Measurements from ENCODE around the gene CCDC187. TPM values are rescaled to one million over a fixed set of nuclear protein-coding genes. Genes with fewer than 3 reads are reported as not detected.
"Not testable (repeated sequence)": the region's sequence is repeated elsewhere in the genome, so short reads cannot be mapped to it uniquely, and the experiment has no call there.

CCDC187 gene
- total RNA-seq, 1 donor from 2014 or later: not detected

GRCh38 chr9:136238342-136238732 is 65.6 kb downstream of the CCDC187 start:
- TF ChIP-seq EZH2 (IDR thresholded peaks at IDR 0.05) (no peak), EZH2phosphoT487 (IDR thresholded peaks at IDR 0.05) (no peak), CTCF (IDR thresholded peaks at IDR 0.05) (no peak)
- Histone ChIP-seq H3K27ac (no peak overlapping the region), H4K20me1 (ENCODE audit: low read depth) (peaks cover 78% of the 10 kb centered on the region), H3F3A (ENCODE audit: low read depth) (no peaks in the 10 kb centered on the region), H3K9me3 (ENCODE audit: low read depth) (no peaks in the 10 kb centered on the region), H3K79me2 (ENCODE audit: low read depth) (peaks cover 57% of the 10 kb centered on the region), H3K4me3 (no peak overlapping the region), H3K9ac (no peak overlapping the region), H3K27me3 (no peaks in the 10 kb centered on the region), H3K4me2 (no peak overlapping the region), H3K36me3 (no peaks in the 10 kb centered on the region), H3K4me1 (no peaks in the 10 kb centered on the region), H2AFZ (replicated peaks) (no peak overlapping the region)
- no peak for DNase-seq (ENCODE audit: low spot score)
- peak overlapping the region; percentile 66 for H3K27ac Mint-ChIP-seq
- no peaks in the 10 kb centered on the region for H3K9me3 Mint-ChIP-seq
- H3K4me1 Mint-ChIP-seq: peaks cover 8% of the 10 kb centered on the region
- peaks cover 3% of the 10 kb centered on the region for H3K27me3 Mint-ChIP-seq (ENCODE audit: insufficient read depth, low read depth)
- H3K36me3 Mint-ChIP-seq: peaks cover 5% of the 10 kb centered on the region
- H3K4me3 Mint-ChIP-seq: no peak overlapping the region

DNA sequence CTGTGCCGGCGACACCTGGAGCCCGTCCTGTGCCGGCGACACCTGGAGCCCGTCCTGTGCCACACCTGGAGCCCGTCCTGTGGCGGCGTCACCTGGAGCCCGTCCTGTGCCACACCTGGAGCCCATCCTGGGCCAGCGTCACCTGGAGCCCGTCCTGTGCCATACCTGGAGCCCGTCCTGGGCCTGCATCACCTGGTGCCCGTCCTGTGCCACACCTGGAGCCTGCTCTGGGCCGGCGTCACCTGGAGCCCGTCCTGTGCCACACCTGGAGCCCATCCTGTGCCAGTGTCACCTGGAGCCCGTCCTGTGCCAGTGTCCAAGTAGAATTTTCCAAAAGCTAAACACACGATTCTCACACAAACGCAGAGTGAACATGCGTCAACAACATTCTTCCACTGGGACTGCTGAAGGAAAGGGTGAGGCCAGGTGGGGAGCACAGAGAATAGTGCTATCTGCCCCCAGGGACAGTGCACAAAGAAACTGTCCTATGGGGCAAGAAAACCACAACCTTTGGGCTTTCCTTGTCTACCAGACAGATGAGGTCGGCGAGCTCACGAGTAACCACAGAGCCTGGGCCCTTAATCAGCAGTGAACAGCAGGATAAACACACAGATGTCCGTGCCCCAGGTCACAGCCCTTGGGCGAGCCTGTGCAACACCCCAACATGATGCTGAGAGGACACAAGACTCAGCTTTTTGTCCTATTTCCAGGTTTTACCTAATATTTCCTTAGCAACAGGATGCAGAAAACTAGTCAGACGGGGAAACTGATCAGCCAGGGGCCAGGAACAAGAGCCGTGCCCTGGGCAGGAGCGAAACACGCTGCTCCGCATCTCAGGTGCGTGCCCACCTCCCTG is 66.2 kb downstream of the CCDC187 start:
- Histone ChIP-seq H3K9me3 (ENCODE audit: low read depth) (no peaks in the 10 kb centered on the region), H3K4me2 (no peak overlapping the region), H3K9ac (no peak overlapping the region), H3K79me2 (ENCODE audit: low read depth) (peaks cover 50% of the 10 kb centered on the region), H3K27ac (no peak overlapping the region), H3K4me1 (no peaks in the 10 kb centered on the region), H3K4me3 (no peak overlapping the region), H3K27me3 (no peaks in the 10 kb centered on the region), H3F3A (ENCODE audit: low read depth) (no peaks in the 10 kb centered on the region), H2AFZ (replicated peaks) (no peak overlapping the region), H3K36me3 (no peaks in the 10 kb centered on the region), H4K20me1 (ENCODE audit: low read depth) (peaks cover 78% of the 10 kb centered on the region)
- Mint-ChIP-seq H3K27me3 (ENCODE audit: insufficient read depth, low read depth) (peaks cover 5% of the 10 kb centered on the region), H3K4me1 (peaks cover 4% of the 10 kb centered on the region), H3K9me3 (no peaks in the 10 kb centered on the region), H3K36me3 (peaks cover 5% of the 10 kb centered on the region), H3K4me3 (no peak overlapping the region), H3K27ac (no peak overlapping the region)
- no peak for DNase-seq (ENCODE audit: low spot score)
- TF ChIP-seq CTCF (IDR thresholded peaks at IDR 0.05) (no peak), EZH2 (IDR thresholded peaks at IDR 0.05) (no peak), EZH2phosphoT487 (IDR thresholded peaks at IDR 0.05) (no peak)

DNA sequence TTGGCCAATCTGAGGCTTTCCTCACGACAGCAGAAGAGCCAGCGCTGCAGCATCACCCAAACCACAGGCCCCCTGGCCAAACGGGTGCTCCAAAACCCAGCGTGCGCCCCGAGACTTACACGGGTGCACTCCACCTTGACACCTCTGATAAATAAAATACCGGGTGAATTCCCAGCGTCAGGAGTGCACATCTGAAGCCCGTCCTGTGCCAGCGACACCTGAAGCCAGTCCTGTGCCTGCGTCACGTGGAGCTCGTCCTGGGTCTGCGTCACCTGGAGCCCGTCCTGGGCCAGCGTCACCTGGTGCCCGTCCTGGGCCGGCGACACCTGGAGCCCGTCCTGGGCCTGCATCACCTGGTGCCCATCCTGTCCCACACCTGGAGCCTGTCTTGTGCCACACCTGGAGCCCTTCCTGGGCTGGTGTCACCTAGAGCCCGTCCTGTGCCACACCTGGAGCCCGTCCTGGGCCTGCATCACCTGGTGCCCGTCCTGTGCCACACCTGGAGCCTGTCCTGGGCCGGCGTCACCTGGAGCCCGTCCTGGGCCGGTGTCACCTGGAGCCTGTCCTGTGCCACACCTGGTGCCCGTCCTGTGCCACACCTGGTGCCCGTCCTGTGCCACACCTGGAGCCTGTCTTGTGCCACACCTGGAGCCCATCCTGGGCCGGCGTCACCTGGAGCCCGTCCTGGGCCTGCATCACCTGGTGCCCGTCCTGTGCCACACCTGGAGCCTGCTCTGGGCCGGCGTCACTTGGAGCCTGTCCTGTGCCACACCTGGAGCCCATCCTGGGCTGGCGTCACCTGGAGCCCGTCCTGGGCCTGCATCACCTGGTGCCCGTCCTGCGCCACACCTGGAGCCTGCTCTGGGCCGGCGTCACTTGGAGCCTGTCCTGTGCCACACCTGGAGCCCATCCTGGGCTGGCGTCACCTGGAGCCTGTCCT is 67.2 kb downstream of the CCDC187 start:
- not testable (repeated sequence) for H3K9me3 Mint-ChIP-seq

More for the DNA sequence above, 67.2 kb downstream of the CCDC187 start:
- H3K4me3 Mint-ChIP-seq; H3K36me3 ChIP-seq; H3K4me1 ChIP-seq; H2AFZ ChIP-seq (replicated peaks); H3K27ac Mint-ChIP-seq; H3F3A ChIP-seq (ENCODE audit: low read depth); H3K4me3 ChIP-seq; H3K27me3 Mint-ChIP-seq (ENCODE audit: insufficient read depth, low read depth); H3K9me3 ChIP-seq (ENCODE audit: low read depth); H3K4me1 Mint-ChIP-seq; DNase-seq (ENCODE audit: low spot score); H3K9ac ChIP-seq; H3K27me3 ChIP-seq; H3K36me3 Mint-ChIP-seq; H3K4me2 ChIP-seq; H3K27ac ChIP-seq: not testable (repeated sequence)
- Histone ChIP-seq H4K20me1 (ENCODE audit: low read depth) (peaks cover 77% of the 10 kb centered on the region), H3K79me2 (ENCODE audit: low read depth) (peaks cover 41% of the 10 kb centered on the region)
